ENCODE data around the gene SHB.

GRCh38 chr9:37970301-37971107, 98.5 kb downstream of the SHB start:
- no peak for TF ChIP-seq CTCF (IDR thresholded peaks at IDR 0.05; ENCODE audit: poor library complexity)
- TF ChIP-seq EZH2phosphoT487 (IDR thresholded peaks at IDR 0.05; ENCODE audit: low read depth, severe bottlenecking, unreplicated experiment): no peak
- TF ChIP-seq EZH2 (IDR thresholded peaks at IDR 0.05; ENCODE audit: borderline replicate concordance): no peak
